Activated CD8-positive, alpha-beta T cell treated with anti-CD3 and anti-CD28 coated beads for 36 hours (primary cell): ENCODE results near the gene PRLHR. TPM values are rescaled to one million over a fixed set of nuclear protein-coding genes. Genes with fewer than 3 reads are reported as not detected.

ENCODE experiments used
- ATAC-seq: fragments of 200-7000 bp; cut with Tn5 transposase; one replicate; pipeline ENCODE4 v1.10.0; 2021; ENCODE audit warnings: mild to moderate bottlenecking, moderate library complexity
- CTCF ChIA-PET: fragments of 350-600 bp; sonication (Branson Sonifier 250); formaldehyde crosslinking; loops from one replicate; lab custom pipeline; 2021; ENCODE audit warnings: antibody characterized with exemption; lab: Charles Lee
- POLR2A ChIA-PET: fragments of 350-600 bp; sonication (Branson Sonifier 250); formaldehyde crosslinking; loops from one replicate; lab custom pipeline; 2021; ENCODE audit warnings: antibody characterized with exemption; lab: Charles Lee
- DNase-seq: peaks from one replicate; pipeline ENCODE4 v3.0.0-alpha.2; 2020
- H3K27ac Mint-ChIP-seq: one replicate; pipeline ENCODE4 v1.8.0; 2021; ENCODE audit warnings: mild to moderate bottlenecking, mixed read lengths
- H3K27me3 Mint-ChIP-seq: one replicate; pipeline ENCODE4 v1.8.0; 2021; ENCODE audit warnings: mixed read lengths
- H3K36me3 Mint-ChIP-seq: one replicate; pipeline ENCODE4 v1.8.0; 2021; ENCODE audit warnings: low read depth, mixed read lengths
- H3K4me1 Mint-ChIP-seq: one replicate; pipeline ENCODE4 v1.8.0; 2021; ENCODE audit warnings: low read depth, mixed read lengths
- H3K4me3 Mint-ChIP-seq: one replicate; pipeline ENCODE4 v1.8.0; 2021; ENCODE audit warnings: mild to moderate bottlenecking, moderate library complexity, mixed read lengths
- H3K9me3 Mint-ChIP-seq: one replicate; pipeline ENCODE4 v1.8.0; 2021; ENCODE audit warnings: mixed read lengths
- CTCF ChIP-seq: fragments of 200-600 bp; IDR thresholded peaks from one replicate; pipeline ENCODE4 v1.8.0; 2022; ENCODE audit warnings: antibody characterized with exemption, mild to moderate bottlenecking
- intact Hi-C: fragments of 100-400 bp; cut with micrococcal nuclease; formaldehyde crosslinking; loops from one replicate; pipeline ENCODE4 v1.10.0; 2022
- total RNA-seq, 2 experiments: library from RNA; stranded (reverse); gene quantifications; one replicate each; pipeline ENCODE4 v1.2.3, GENCODE V29; 2021

The PRLHR gene
- total RNA-seq, 2 experiments from 2014 or later = not detected

GRCh38 chr10:118573512-118573911, 21.9 kb downstream of the PRLHR start:
- Mint-ChIP-seq H3K27me3 (no peaks in the 10 kb centered on the region), H3K4me1 (no peaks in the 10 kb centered on the region), H3K27ac (no peak overlapping the region), H3K9me3 (no peaks in the 10 kb centered on the region), H3K36me3 (no peaks in the 10 kb centered on the region), H3K4me3 (no peak overlapping the region)
- POLR2A ChIA-PET = no interaction called here
- intact Hi-C loops = no loop called here
- ATAC-seq = no peak
- no peak for TF ChIP-seq CTCF
- DNase-seq = no peak
- CTCF ChIA-PET = interaction anchor here (1.5 kb wide), 1 partner anchor 146 kb away, joined by 4 read pairs; no protein-coding TSS in a partner anchor

DNA sequence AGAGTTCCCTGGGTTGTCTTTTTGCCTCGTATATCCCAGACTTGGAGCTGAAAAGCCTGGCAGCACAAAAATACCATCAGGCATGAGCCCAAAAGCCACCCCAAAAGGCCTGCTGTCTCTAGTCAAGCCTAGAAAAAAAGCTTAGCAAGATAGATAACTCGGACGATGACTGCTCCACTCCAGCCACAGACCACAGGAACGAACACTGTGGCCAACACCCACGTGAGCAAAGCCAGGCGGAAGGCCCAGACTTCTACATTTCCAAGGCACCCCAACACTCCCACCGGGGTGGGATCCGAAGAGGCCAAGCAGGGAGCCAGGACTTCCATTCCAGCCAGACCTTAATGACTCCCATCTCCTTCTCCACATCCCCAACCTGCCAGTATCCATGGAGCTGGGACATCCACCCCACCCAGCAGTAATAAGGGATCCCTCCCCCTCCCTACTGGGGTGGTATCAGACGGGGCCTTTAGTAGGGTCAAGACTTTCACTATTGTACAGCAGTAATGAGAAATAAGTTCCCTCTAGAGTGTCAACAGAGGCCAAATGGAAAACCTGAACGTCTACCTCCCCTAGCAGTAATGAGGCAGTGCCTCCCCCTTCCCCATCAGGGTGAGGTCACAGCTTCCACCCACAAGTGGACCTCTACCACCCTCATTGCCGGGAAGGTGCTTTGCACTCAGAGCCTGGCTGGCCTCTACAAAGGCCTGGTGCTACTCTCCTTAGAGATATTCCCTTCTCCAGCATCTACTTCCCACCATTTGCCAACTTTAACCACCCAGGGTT, 23.0 kb downstream of the PRLHR start:
- Mint-ChIP-seq H3K9me3 (no peaks in the 10 kb centered on the region), H3K36me3 (no peaks in the 10 kb centered on the region), H3K27me3 (no peaks in the 10 kb centered on the region), H3K4me1 (no peaks in the 10 kb centered on the region), H3K27ac (no peak overlapping the region), H3K4me3 (no peak overlapping the region)
- intact Hi-C loops = no loop called here
- POLR2A ChIA-PET = interaction anchor here (0.8 kb wide), 1 partner anchor 140 kb away, joined by 3 read pairs; no protein-coding TSS in a partner anchor
- CTCF ChIA-PET = no interaction called here
- DNase-seq (no peak), ATAC-seq (no peak)
- no peak for TF ChIP-seq CTCF

DNA sequence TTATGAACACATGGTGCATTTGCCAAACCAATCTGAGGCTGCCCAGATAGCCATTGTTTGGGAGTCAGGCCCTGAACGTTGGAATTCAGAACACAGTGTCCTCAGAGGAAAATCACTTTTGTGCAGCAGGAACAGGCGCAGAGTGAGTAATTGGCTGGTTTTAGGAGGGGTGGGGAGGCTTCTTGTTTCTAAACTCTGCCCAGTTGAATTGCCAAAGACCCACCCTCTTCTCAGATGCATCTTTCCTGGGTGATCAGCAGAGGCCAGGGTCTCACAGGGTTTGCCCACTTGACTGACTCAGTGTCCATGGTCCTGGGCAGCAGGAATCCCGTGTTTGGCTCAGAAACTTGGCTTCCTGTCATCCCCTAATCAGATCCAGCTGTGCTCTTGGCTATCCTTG, 24.3 kb downstream of the PRLHR start:
- Mint-ChIP-seq H3K36me3 (no peaks in the 10 kb centered on the region), H3K27ac (no peak overlapping the region), H3K4me3 (no peak overlapping the region), H3K27me3 (no peaks in the 10 kb centered on the region), H3K4me1 (no peaks in the 10 kb centered on the region), H3K9me3 (no peaks in the 10 kb centered on the region)
- DNase-seq = no peak
- intact Hi-C loops = no loop called here
- ChIA-PET POLR2A (no interaction called here), CTCF (interaction anchor here (0.6 to 5.4 kb wide), 3 partner anchors 36 to 153 kb away, joined by 3 to 86 read pairs (median 5); no protein-coding TSS in a partner anchor)
- no peak for TF ChIP-seq CTCF
- ATAC-seq = no peak

- Mint-ChIP-seq H3K27me3 (peaks cover under 1% of the 10 kb centered on the region), H3K36me3 (no peaks in the 10 kb centered on the region), H3K4me1 (no peaks in the 10 kb centered on the region), H3K4me3 (no peak overlapping the region), H3K9me3 (no peaks in the 10 kb centered on the region), H3K27ac (no peak overlapping the region)
- no peak for TF ChIP-seq CTCF
- ChIA-PET CTCF (interaction anchor here (1.5 to 5.4 kb wide), 5 partner anchors 8 to 279 kb away, joined by 4 to 86 read pairs (median 12); no protein-coding TSS in a partner anchor), POLR2A (no interaction called here)
- ATAC-seq = no peak
- no peak for DNase-seq
- intact Hi-C loops = no loop called here
Observed at GRCh38 chr10:118570591-118570990, 24.9 kb downstream of the PRLHR start.

DNA sequence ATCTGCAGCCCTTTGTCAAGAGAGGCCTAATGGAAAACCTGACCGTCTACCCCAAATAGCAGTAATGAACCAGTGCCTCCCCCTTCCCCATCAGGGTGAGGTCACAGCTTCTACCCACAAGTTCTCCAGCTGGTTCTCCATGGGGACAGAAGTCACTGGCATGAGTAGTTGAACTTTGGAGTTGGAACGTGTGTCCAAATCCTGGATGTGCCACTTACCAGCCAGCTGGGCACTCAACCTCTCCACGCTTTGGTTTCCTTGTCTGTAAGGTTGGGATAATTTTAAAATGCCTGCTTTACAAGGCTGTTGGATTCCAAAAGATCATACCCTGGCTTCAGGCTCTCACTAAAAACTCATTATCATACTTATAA, 25.6 kb downstream of the PRLHR start:
- ATAC-seq (no peak), DNase-seq (no peak)
- TF ChIP-seq CTCF = no peak
- no peaks in the 10 kb centered on the region for H3K4me1 Mint-ChIP-seq
- no peaks in the 10 kb centered on the region for H3K9me3 Mint-ChIP-seq
- ChIA-PET POLR2A (interaction anchor here (1.5 kb wide), 1 partner anchor 8 kb away, joined by 3 read pairs; no protein-coding TSS in a partner anchor), CTCF (interaction anchor here (0.6 to 5.4 kb wide), 12 partner anchors 8 to 280 kb away, joined by 3 to 86 read pairs (median 5); no protein-coding TSS in a partner anchor)
- H3K27ac Mint-ChIP-seq = no peak overlapping the region
- H3K36me3 Mint-ChIP-seq = no peaks in the 10 kb centered on the region
- peaks cover 1% of the 10 kb centered on the region for H3K27me3 Mint-ChIP-seq
- no peak overlapping the region for H3K4me3 Mint-ChIP-seq
- intact Hi-C loops = loop anchor here (10.0 kb wide), 1 partner anchor 285 kb away; no protein-coding TSS in a partner anchor
